IMR-90 (cell line): ENCODE results near the gene UBXN6. TPM values are rescaled to one million over a fixed set of nuclear protein-coding genes. Genes with fewer than 3 reads are reported as not detected.

Experiments used
- ATAC-seq: fragments of 200-7000 bp; cut with Tn5 transposase; 2 replicates; pipeline ENCODE4 v1.9.1; 2020; ENCODE audit warnings: low read depth, mild to moderate bottlenecking, moderate library complexity
- BruUV-seq: library from RNA; stranded (reverse); fragments of 400-500 nt; replicated peaks from 2 replicates; lab custom pipeline; 2021; lab: Mats Ljungman, UMichigan
- CTCF ChIA-PET: fragments of 300-600 bp; formaldehyde crosslinking; extraction: SDS; loops from one replicate; lab custom pipeline; 2021; ENCODE audit warnings: antibody characterized with exemption; lab: Yijun Ruan, JAX
- POLR2A ChIA-PET: fragments of 300-600 bp; sonication (Branson Sonifier 250); formaldehyde crosslinking; loops from one replicate; lab custom pipeline; 2022; ENCODE audit warnings: antibody characterized with exemption; ENCODE audit not compliant: unreplicated experiment; lab: Charles Lee
- DNase-seq: peaks from one replicate; pipeline ENCODE4 v3.0.0; 2013
- H2AFZ ChIP-seq: replicated peaks from 2 replicates; pipeline ENCODE3; 2013; ENCODE audit warnings: low read length, mild to moderate bottlenecking; ENCODE audit not compliant: poor library complexity
- H2AK5ac ChIP-seq: 2 replicates; pipeline ENCODE4 v1.6.1; 2013; ENCODE audit warnings: low read depth, low read length, inconsistent platforms
- H2AK9ac ChIP-seq: replicated peaks from 2 replicates; pipeline ENCODE3; 2013; ENCODE audit warnings: mild to moderate bottlenecking, low read depth, low read length, moderate library complexity; ENCODE audit not compliant: poor library complexity
- H2BK120ac ChIP-seq: 2 replicates; pipeline ENCODE4 v1.6.1; 2013; ENCODE audit warnings: low read depth, low read length, inconsistent platforms
- H2BK15ac ChIP-seq: 3 replicates; pipeline ENCODE4 v1.6.1; 2013; ENCODE audit warnings: low read depth, low read length, inconsistent platforms
- H2BK20ac ChIP-seq: 2 replicates; pipeline ENCODE4 v1.6.1; 2013; ENCODE audit warnings: low read depth, mild to moderate bottlenecking, inconsistent platforms, low read length, moderate library complexity
- H2BK5ac ChIP-seq: 2 replicates; pipeline ENCODE4 v1.6.1; 2013; ENCODE audit warnings: mild to moderate bottlenecking, low read depth, low read length, inconsistent platforms; ENCODE audit not compliant: poor library complexity, severe bottlenecking
- H3K14ac ChIP-seq: replicated peaks from 2 replicates; pipeline ENCODE4 v1.6.1; 2013; ENCODE audit warnings: low read depth, low read length, inconsistent platforms
- H3K18ac ChIP-seq: 2 replicates; pipeline ENCODE4 v1.6.1; 2013; ENCODE audit warnings: low read depth, low read length, control low read depth
- H3K23ac ChIP-seq: 2 replicates; pipeline ENCODE4 v1.6.1; 2013; ENCODE audit warnings: low read depth, low read length, inconsistent platforms
- H3K27ac ChIP-seq: 2 replicates; pipeline ENCODE4 v1.5.1; 2013; ENCODE audit warnings: mild to moderate bottlenecking, control low read depth, low read length; ENCODE audit not compliant: insufficient read depth
- H3K27me3 ChIP-seq: 2 replicates; pipeline ENCODE4 v1.6.1; 2013; ENCODE audit warnings: low read length; ENCODE audit not compliant: control insufficient read depth, insufficient read depth
- H3K36me3 ChIP-seq: 2 replicates; pipeline ENCODE4 v1.6.1; 2013; ENCODE audit warnings: low read length, mixed read lengths; ENCODE audit not compliant: control insufficient read depth, insufficient read depth
- H3K4ac ChIP-seq: 2 replicates; pipeline ENCODE4 v1.6.1; 2013; ENCODE audit warnings: low read depth, low read length, inconsistent platforms
- H3K4me1 ChIP-seq: 2 replicates; pipeline ENCODE4 v1.6.1; 2013; ENCODE audit warnings: low read length, mixed read lengths; ENCODE audit not compliant: control insufficient read depth, insufficient read depth
- H3K4me2 ChIP-seq: 2 replicates; pipeline ENCODE4 v1.6.1; 2013; ENCODE audit warnings: low read depth, mild to moderate bottlenecking, control low read depth, low read length, moderate library complexity
- H3K4me3 ChIP-seq: 2 replicates; pipeline ENCODE4 v1.5.1; 2013; ENCODE audit warnings: low read depth, mild to moderate bottlenecking, control low read depth, low read length, moderate library complexity; ENCODE audit not compliant: insufficient read depth
- H3K56ac ChIP-seq: 2 replicates; pipeline ENCODE4 v1.6.1; 2013; ENCODE audit warnings: low read length, inconsistent platforms; ENCODE audit not compliant: insufficient read depth; ENCODE audit errors: extremely low read depth
- H3K79me1 ChIP-seq, 2 experiments: 2 replicates each; pipeline ENCODE4 v1.6.1; 2013; ENCODE audit warnings: low read length in 2 of 2, inconsistent platforms in 1 of 2, low read depth in 1 of 2
- H3K9ac ChIP-seq: 2 replicates; pipeline ENCODE4 v1.6.1; 2013; ENCODE audit warnings: low read depth, low read length, control low read depth
- H3K9me1 ChIP-seq: 2 replicates; pipeline ENCODE4 v1.6.1; 2013; ENCODE audit warnings: low read length, inconsistent platforms; ENCODE audit not compliant: insufficient read depth
- H3K9me3 ChIP-seq: 2 replicates; pipeline ENCODE4 v1.6.1; 2013; ENCODE audit warnings: low read length; ENCODE audit not compliant: control insufficient read depth, insufficient read depth
- H4K20me1 ChIP-seq: 2 replicates; pipeline ENCODE4 v1.6.1; 2013; ENCODE audit warnings: low read length, inconsistent platforms; ENCODE audit not compliant: insufficient read depth
- H4K5ac ChIP-seq: 2 replicates; pipeline ENCODE4 v1.6.1; 2013; ENCODE audit warnings: mild to moderate bottlenecking, low read depth, low read length, control low read depth
- H4K8ac ChIP-seq, 2 experiments: 2 replicates each; pipeline ENCODE4 v1.6.1; 2013; ENCODE audit warnings: low read depth in 2 of 2, low read length in 2 of 2, control low read depth in 1 of 2, inconsistent platforms in 1 of 2
- H4K91ac ChIP-seq: 2 replicates; pipeline ENCODE4 v1.6.1; 2013; ENCODE audit warnings: low read depth, low read length, inconsistent platforms; ENCODE audit not compliant: insufficient read depth
- CEBPB ChIP-seq: IDR thresholded peaks from 2 replicates; pipeline ENCODE4 v1.6.1; 2012; ENCODE audit warnings: low read depth, low read length, improper control_type of control experiment
- CHD1 ChIP-seq: IDR thresholded peaks from 2 replicates; pipeline ENCODE4 v1.6.1; 2012; ENCODE audit warnings: low read depth, low read length, improper control_type of control experiment
- CTCF ChIP-seq: conservative IDR thresholded peaks from 2 replicates; pipeline ENCODE4 v1.5.1; 2012; ENCODE audit warnings: mild to moderate bottlenecking, low read depth, low read length, improper control_type of control experiment
- ELK1 ChIP-seq: fragments of 150-350 bp; IDR thresholded peaks from 2 replicates; pipeline ENCODE4 v1.6.1; 2016; ENCODE audit warnings: low read depth, mild to moderate bottlenecking, low read length, moderate library complexity, borderline replicate concordance
- FOS ChIP-seq: fragments of 150-350 bp; IDR thresholded peaks from 2 replicates; pipeline ENCODE4 v1.6.1; 2016; ENCODE audit warnings: low read depth, low read length
- MAFK ChIP-seq: IDR thresholded peaks from 2 replicates; pipeline ENCODE4 v1.6.1; 2012; ENCODE audit warnings: low read depth, low read length, improper control_type of control experiment
- MXI1 ChIP-seq: IDR thresholded peaks from 2 replicates; pipeline ENCODE4 v1.6.1; 2012; ENCODE audit warnings: low read depth, mild to moderate bottlenecking, low read length, moderate library complexity, borderline replicate concordance
- RCOR1 ChIP-seq: IDR thresholded peaks from 2 replicates; pipeline ENCODE4 v1.6.1; 2012; ENCODE audit warnings: mild to moderate bottlenecking, low read length, improper control_type of control experiment; ENCODE audit not compliant: insufficient replicate concordance
- RFX5 ChIP-seq: IDR thresholded peaks from 2 replicates; pipeline ENCODE4 v1.8.0; 2012; ENCODE audit warnings: low read depth, mild to moderate bottlenecking, low read length, moderate library complexity
- SMC3 ChIP-seq: fragments of 150-350 bp; IDR thresholded peaks from 2 replicates; pipeline ENCODE4 v1.6.1; 2016; ENCODE audit warnings: low read depth, mild to moderate bottlenecking, antibody characterized with exemption, low read length, moderate library complexity
- WGBS, 2 experiments: methylation state at CpG; one replicate each; pipeline versions ENCODE4 v1.1.5 to v1.1.7; 2013; ENCODE audit warnings: missing lambda C conversion rate in 2 of 2; ENCODE audit not compliant: insufficient read length in 1 of 2; ENCODE audit errors: extremely low coverage in 2 of 2; 5-methylcytosine and 5-hydroxymethylcytosine counted together
- dilution Hi-C: fragments of 300-500 bp; cut with HindIII; formaldehyde crosslinking; loops from one replicate; pipeline ENCODE4 v1.14.3; 2018; ENCODE audit warnings: low sequenced_read_pairs; ENCODE audit not compliant: unreplicated experiment
- in situ Hi-C: fragments of 300-500 bp; cut with MboI; formaldehyde crosslinking; loops from 3 replicates; pipeline ENCODE4 v1.14.3; 2019; ENCODE audit warnings: low sequenced_read_pairs, inconsistent platforms, mixed read lengths
- intact Hi-C: fragments of 100-400 bp; cut with micrococcal nuclease; formaldehyde crosslinking; loops from 2 replicates; pipeline ENCODE4 v1.10.0; 2022
- polyA plus RNA-seq, 3 experiments: library from polyadenylated mRNA; depleted of rRNA; stranded (reverse); fragments of >200 nt; gene quantifications; 2 replicates each; pipeline ENCODE4 v1.2.3, GENCODE V29; 2012; ENCODE audit warnings: low replicate concordance in 1 of 3
- total RNA-seq: library from RNA; depleted of rRNA; stranded (reverse); fragments of >200 nt; gene quantifications from 2 replicates; pipeline ENCODE4 v1.2.3, GENCODE V29; 2012
- TF ChIP-seq, protein P1 (sequence below): fragments of 150-350 bp; IDR thresholded peaks from 2 replicates; pipeline ENCODE4 v1.6.1; 2017; ENCODE audit warnings: mild to moderate bottlenecking, antibody characterized with exemption, low read length, low read depth

The UBXN6 gene
- total and polyA plus RNA-seq, 2 of the 4 experiments (the other 2 are of a cell fraction) = 84.2 to 86.5 TPM

DNA sequence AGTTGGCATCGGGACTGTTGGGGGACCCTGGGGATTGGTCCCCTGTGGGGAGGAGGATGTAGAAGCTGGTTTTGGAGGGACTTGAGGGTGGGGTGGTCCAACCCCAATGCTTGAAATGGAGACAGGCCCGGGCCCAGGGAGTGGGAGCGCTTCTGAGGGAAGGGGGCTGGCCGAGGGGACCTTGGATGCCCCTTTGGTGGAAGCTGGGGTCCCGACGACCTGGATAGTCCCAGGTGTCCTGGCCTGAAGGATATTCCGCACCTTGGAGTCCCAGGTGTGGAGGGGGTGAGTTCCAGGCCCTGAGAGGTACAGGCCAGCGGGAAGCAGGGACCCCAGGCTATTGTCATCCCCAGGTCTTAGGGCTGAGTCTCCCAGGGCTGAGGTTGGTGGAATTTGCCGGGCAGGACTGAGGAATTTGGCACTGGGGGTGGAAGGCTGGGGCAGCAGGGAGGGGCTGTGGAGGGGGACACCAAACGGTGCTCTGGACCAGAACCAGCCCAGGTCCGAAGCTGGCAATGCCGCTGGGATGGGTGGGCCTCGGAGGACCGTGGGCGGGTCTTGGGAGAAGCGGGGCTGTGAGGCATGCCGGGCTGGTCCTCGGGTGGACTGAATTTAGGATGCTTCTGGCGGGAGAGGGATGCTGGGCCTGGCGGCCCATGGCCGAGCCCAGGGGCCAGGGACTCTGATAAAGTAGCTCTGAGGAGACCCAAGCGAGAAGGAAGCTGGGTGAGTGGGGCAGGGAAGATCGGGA, 16.3 kb upstream of the UBXN6 start:
- dilution Hi-C loops (no loop called here), in situ Hi-C loops (no loop called here), intact Hi-C loops (loop anchor here (5.0 kb wide), 1 partner anchor 163 kb away; the partner anchor contains the start of gene TNFAIP8L1)
- H3K79me1 ChIP-seq = peaks cover 7 to 43% of the 10 kb centered on the region in 2 experiments
- peak overlapping the region; percentile 90 for H2AFZ ChIP-seq
- no peak for DNase-seq
- H3K36me3 ChIP-seq = peaks cover 24% of the 10 kb centered on the region
- H2BK20ac ChIP-seq = no peak overlapping the region
- peaks cover 4% of the 10 kb centered on the region for H3K4me1 ChIP-seq
- ChIA-PET POLR2A (no interaction called here), CTCF (no interaction called here)
- no TSS peak for BruUV-seq
- peak overlapping the region; percentile 54 for H3K27ac ChIP-seq
- H3K9ac ChIP-seq = peak overlapping the region; percentile 21
- peak overlapping the region; percentile 89 for H3K4me2 ChIP-seq
- no peak overlapping the region for H2BK5ac ChIP-seq
- H3K9me3 ChIP-seq = no peaks in the 10 kb centered on the region
- H2AK5ac ChIP-seq = peak overlapping the region; percentile 66; the same call in 1 of the 2 replicates
- H3K4me3 ChIP-seq = peak overlapping the region; percentile 43
- peak overlapping the region; percentile 87 for H2AK9ac ChIP-seq
- H3K4ac ChIP-seq = peak overlapping the region; percentile 74
- peak overlapping the region; percentile 69 for H3K14ac ChIP-seq
- ATAC-seq = no peak
- peaks cover 18% of the 10 kb centered on the region for H4K20me1 ChIP-seq
- no peak overlapping the region for H2BK15ac ChIP-seq
- H4K8ac ChIP-seq = peak overlapping the region in 1 of 2 experiments; percentile 93; a peak in 2 of 4 replicates
- H3K9me1 ChIP-seq = 0 out of 2 replicates have a peak, but pooled peaks cover 2% of the 10 kb centered on the region
- H3K18ac ChIP-seq = no peak overlapping the region
- no peaks in the 10 kb centered on the region for H3K27me3 ChIP-seq
- WGBS, 2 experiments = 35% methylated on average over 4 of the region's 23 CpGs; no CpG with 5 or more reads in 1 of the 2 experiments
- H2BK120ac ChIP-seq = no peak overlapping the region
- no peak for TF ChIP-seq RCOR1
- TF ChIP-seq MAFK = no peak
- TF ChIP-seq RFX5 = no peak
- no peak for TF ChIP-seq ELK1
- no peak for TF ChIP-seq CTCF
- no peak for TF ChIP-seq SMC3
- no peak for TF ChIP-seq MXI1
- TF ChIP-seq, protein P1, sequence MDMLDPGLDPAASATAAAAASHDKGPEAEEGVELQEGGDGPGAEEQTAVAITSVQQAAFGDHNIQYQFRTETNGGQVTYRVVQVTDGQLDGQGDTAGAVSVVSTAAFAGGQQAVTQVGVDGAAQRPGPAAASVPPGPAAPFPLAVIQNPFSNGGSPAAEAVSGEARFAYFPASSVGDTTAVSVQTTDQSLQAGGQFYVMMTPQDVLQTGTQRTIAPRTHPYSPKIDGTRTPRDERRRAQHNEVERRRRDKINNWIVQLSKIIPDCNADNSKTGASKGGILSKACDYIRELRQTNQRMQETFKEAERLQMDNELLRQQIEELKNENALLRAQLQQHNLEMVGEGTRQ = no peak
- no peak for TF ChIP-seq CHD1
- no peak for TF ChIP-seq FOS
- TF ChIP-seq CEBPB = no peak
- H4K5ac ChIP-seq = peak overlapping the region; percentile 5
- peak overlapping the region; percentile 17; the same call in 1 of the 2 replicates for H3K56ac ChIP-seq
- peak overlapping the region; percentile 43; the same call in 1 of the 2 replicates for H4K91ac ChIP-seq
- H3K23ac ChIP-seq = peak overlapping the region; percentile 86; the same call in 1 of the 2 replicates
